Measurements from ENCODE around the gene CCER1. TPM values are rescaled to one million over a fixed set of nuclear protein-coding genes. Genes with fewer than 3 reads are reported as not detected.

The CCER1 gene
- total and polyA plus RNA-seq, 8 donors = not detected

DNA sequence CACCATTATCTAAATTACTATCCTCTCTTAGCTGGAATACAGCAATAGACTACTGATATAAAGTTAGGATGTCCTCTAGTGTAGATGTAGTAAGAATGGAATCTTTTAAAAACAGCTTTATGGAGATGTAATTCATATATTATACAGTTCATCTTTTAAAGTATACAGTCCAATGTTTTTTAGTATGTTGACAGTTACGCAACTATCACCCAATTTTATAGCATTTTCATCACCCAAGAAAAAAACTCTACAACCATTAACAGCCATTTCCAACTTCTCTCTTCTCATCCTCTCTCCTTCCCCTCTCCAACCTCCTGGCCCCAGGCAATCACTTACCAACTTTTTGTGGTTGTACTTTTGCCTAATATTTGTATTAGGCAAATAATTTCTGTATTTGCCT, 27.2 kb upstream of the CCER1 start:
- H3K4me3 ChIP-seq = no peak overlapping the region
- no peaks in the 10 kb centered on the region for H3K9me3 ChIP-seq
- TF ChIP-seq EP300 (IDR thresholded peaks at IDR 0.05) (no peak), POLR2AphosphoS5 (IDR thresholded peaks at IDR 0.05) (no peak)
- H3K27me3 ChIP-seq = no peaks in the 10 kb centered on the region
- DNase-seq = no peak
- WGBS, 5 donors = 93 to 100% (median 97%) methylated on average over 1 of the region's 1 CpG
- no peaks in the 10 kb centered on the region for H3K36me3 ChIP-seq
- no peaks in the 10 kb centered on the region for H3K4me1 ChIP-seq
- H3K27ac ChIP-seq = no peak overlapping the region
- intact Hi-C loops (cut with DNase I; ENCODE audit: low total_unique reads) = loop anchor here (10.0 kb wide), 1 partner anchor 353 kb away; no protein-coding TSS in a partner anchor

- H3K4me1 ChIP-seq = no peaks in the 10 kb centered on the region
- TF ChIP-seq EP300 (IDR thresholded peaks at IDR 0.05) (no peak), POLR2A (IDR thresholded peaks at IDR 0.05) (no peak), CTCF (IDR thresholded peaks at IDR 0.05) (no peak), POLR2AphosphoS5 (IDR thresholded peaks at IDR 0.05) (no peak)
- 61 to 73% (median 63%) methylated on average over 3 of the region's 3 CpGs for WGBS, 5 donors
- intact Hi-C loops (cut with DNase I; ENCODE audit: low total_unique reads) = loop anchor here (10.0 kb wide), 2 partner anchors 355 to 375 kb away; no protein-coding TSS in a partner anchor
- DNase-seq = peak in 1 of 2 donors; percentile 84
- no peaks in the 10 kb centered on the region for H3K36me3 ChIP-seq
- no peaks in the 10 kb centered on the region for H3K9me3 ChIP-seq
- no peak overlapping the region for H3K4me3 ChIP-seq
- peak overlapping the region in 2 of 5 donors; percentile 21 to 24 for H3K27ac ChIP-seq
- no peaks in the 10 kb centered on the region for H3K27me3 ChIP-seq
Measured at GRCh38 chr12:90979951-90980350, 25.0 kb upstream of the CCER1 start.

DNA sequence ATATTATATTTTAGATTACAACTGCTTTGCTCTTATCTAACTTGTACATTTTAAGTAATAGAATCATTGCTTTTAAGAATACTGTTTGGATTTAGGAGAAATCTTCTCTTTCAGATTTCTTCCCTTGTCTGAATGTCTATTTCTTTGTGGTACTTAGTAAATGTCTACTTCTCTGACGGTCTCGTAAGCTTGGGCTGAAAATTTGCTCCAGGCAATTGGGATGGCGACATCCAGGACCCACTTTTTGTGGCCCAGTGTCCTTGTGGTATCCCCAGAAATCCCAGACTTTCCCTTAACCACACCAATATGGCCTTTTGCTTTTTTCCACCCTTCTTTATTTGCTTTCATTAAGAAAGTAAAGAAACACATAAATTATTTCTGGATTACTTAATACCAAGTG, 24.0 kb upstream of the CCER1 start:
- Histone ChIP-seq H3K27ac (peak overlapping the region in 1 of 5 donors; percentile 24), H3K36me3 (no peaks in the 10 kb centered on the region), H3K9me3 (no peaks in the 10 kb centered on the region), H3K4me1 (no peaks in the 10 kb centered on the region), H3K4me3 (no peak overlapping the region), H3K27me3 (no peaks in the 10 kb centered on the region)
- WGBS, 5 donors = 74 to 89% (median 81%) methylated on average over 3 of the region's 3 CpGs
- no peak for DNase-seq
- TF ChIP-seq POLR2A (IDR thresholded peaks at IDR 0.05) = no peak
- TF ChIP-seq CTCF (IDR thresholded peaks at IDR 0.05) = no peak
- TF ChIP-seq EP300 (IDR thresholded peaks at IDR 0.05) = no peak
- no peak for TF ChIP-seq POLR2AphosphoS5 (IDR thresholded peaks at IDR 0.05)
- intact Hi-C loops (cut with DNase I; ENCODE audit: low total_unique reads) = loop anchor here (10.0 kb wide), 1 partner anchor 376 kb away; no protein-coding TSS in a partner anchor

GRCh38 chr12:90978117-90978770, 23.3 kb upstream of the CCER1 start:
- no peak for TF ChIP-seq EP300 (IDR thresholded peaks at IDR 0.05)
- TF ChIP-seq CTCF (IDR thresholded peaks at IDR 0.05) = peak in 5 of 7 experiments; percentile 34 to 69 (median 61)
- TF ChIP-seq POLR2AphosphoS5 (IDR thresholded peaks at IDR 0.05) = no peak
- TF ChIP-seq POLR2A (IDR thresholded peaks at IDR 0.05) = no peak
- Histone ChIP-seq H3K27me3 (no peaks in the 10 kb centered on the region), H3K36me3 (no peaks in the 10 kb centered on the region), H3K27ac (no peak overlapping the region), H3K4me1 (no peaks in the 10 kb centered on the region), H3K4me3 (no peak overlapping the region), H3K9me3 (no peaks in the 10 kb centered on the region)
- intact Hi-C loops (cut with DNase I; ENCODE audit: low total_unique reads) = loop anchor here (10.0 kb wide), 1 partner anchor 377 kb away; no protein-coding TSS in a partner anchor
- peak in 1 of 2 donors; percentile 82 for DNase-seq
- WGBS, 5 donors = 30 to 55% (median 52%) methylated on average over 1 of the region's 1 CpG

- Histone ChIP-seq H3K4me3 (no peak overlapping the region), H3K27ac (no peak overlapping the region), H3K27me3 (no peaks in the 10 kb centered on the region), H3K9me3 (no peaks in the 10 kb centered on the region), H3K4me1 (no peaks in the 10 kb centered on the region), H3K36me3 (no peaks in the 10 kb centered on the region)
- 77 to 92% (median 85%) methylated on average over 1 of the region's 1 CpG for WGBS, 5 donors
- no peak for TF ChIP-seq CTCF (IDR thresholded peaks at IDR 0.05)
- no peak for TF ChIP-seq POLR2A (IDR thresholded peaks at IDR 0.05)
- TF ChIP-seq POLR2AphosphoS5 (IDR thresholded peaks at IDR 0.05) = no peak
- TF ChIP-seq EP300 (IDR thresholded peaks at IDR 0.05) = no peak
- DNase-seq = no peak
- intact Hi-C loops (cut with DNase I; ENCODE audit: low total_unique reads) = loop anchor here (10.0 kb wide), 1 partner anchor 378 kb away; no protein-coding TSS in a partner anchor
Measured at GRCh38 chr12:90977224-90977623, 22.2 kb upstream of the CCER1 start.
